Transverse colon (tissue), 4 donors: ENCODE results near the gene SLF2. TPM values are rescaled to one million over a fixed set of nuclear protein-coding genes. Genes with fewer than 3 reads are reported as not detected.

Experiments
- DNase-seq: peaks from one replicate; pipeline ENCODE4 v3.0.0-alpha.2; 2019
- H3K27ac ChIP-seq, 4 donors: fragments of 200-600 bp; sonication (generic); 2 replicates each; pipeline ENCODE4 v1.5.1; 2016 to 2018; ENCODE audit warnings: inconsistent platforms in 4 of 4
- H3K27me3 ChIP-seq: fragments of 200-600 bp; sonication (generic); 2 replicates; pipeline ENCODE4 v1.5.1; 2017; ENCODE audit warnings: inconsistent platforms
- H3K36me3 ChIP-seq, 4 donors: fragments of 200-600 bp; sonication (generic); 2 replicates each; pipeline ENCODE4 v1.5.1; 2017 to 2019; ENCODE audit warnings: inconsistent platforms in 4 of 4
- H3K4me1 ChIP-seq, 4 donors: fragments of 200-600 bp; sonication (generic); 2 replicates each; pipeline ENCODE4 v1.5.1; 2017 to 2020; ENCODE audit warnings: inconsistent platforms in 4 of 4
- H3K4me3 ChIP-seq, 4 donors: fragments of 200-600 bp; sonication (generic); 1 replicate in 1 of 4; 2 replicates in 3 of 4; pipeline versions ENCODE4 v1.5.1 to v1.6.1; 2017 to 2019; ENCODE audit warnings: inconsistent platforms in 4 of 4
- H3K9me3 ChIP-seq, 2 donors: fragments of 200-600 bp; sonication (generic); 2 replicates each; pipeline ENCODE4 v1.5.1; 2017 to 2019; ENCODE audit warnings: inconsistent platforms in 2 of 2
- EP300 ChIP-seq: sonication (generic); formaldehyde crosslinking; IDR thresholded peaks from one replicate; pipeline ENCODE4 v1.6.1; 2017; ENCODE audit warnings: antibody characterized with exemption, low read depth
- POLR2A ChIP-seq: fragments of 450-650 bp; IDR thresholded peaks from one replicate; pipeline ENCODE4 v1.6.1; 2016; ENCODE audit warnings: antibody characterized with exemption, mild to moderate bottlenecking, moderate library complexity
- POLR2AphosphoS5 ChIP-seq, 3 donors: sonication (generic); formaldehyde crosslinking; IDR thresholded peaks; one replicate each; pipeline ENCODE4 v1.6.1; 2016; ENCODE audit warnings: antibody characterized with exemption in 3 of 3
- WGBS, 2 donors: methylation state at CpG; one replicate each; pipeline ENCODE4 v1.1.5; 2018; ENCODE audit warnings: low coverage in 1 of 2; 5-methylcytosine and 5-hydroxymethylcytosine counted together
- in situ Hi-C, 4 donors: fragments of 200-750 bp; cut with MboI; loops; one replicate each; pipeline versions ENCODE4 v1.15.0 to v1.15.1; 2017; ENCODE audit warnings: low sequenced_read_pairs in 3 of 4, low pct_ligation_motif_present in 1 of 4, low pct_unique_long_range_greater_than_20kb in 1 of 4
- intact Hi-C: fragments of 100-400 bp; cut with DNase I; formaldehyde crosslinking; loops from one replicate; pipeline ENCODE4 v1.15.1; 2023; ENCODE audit warnings: low total_unique reads
- total RNA-seq, 4 donors: library from RNA; depleted of rRNA; stranded (reverse); fragments of >200 nt; gene quantifications; one replicate each; pipeline ENCODE4 v1.1.0, GENCODE V29; 2016
- TF ChIP-seq, protein P1 (sequence below), 5 experiments: fragments of 200-600 bp in 3 of 5; fragments of 450-650 bp in 2 of 5; sonication (generic) in 3 of 5; IDR thresholded peaks; 1 replicate in 2 of 5; 2 replicates in 3 of 5; pipeline ENCODE4 v1.5.1; 2016 to 2017; ENCODE audit warnings: antibody characterized with exemption in 5 of 5, inconsistent platforms in 3 of 5, mild to moderate bottlenecking in 2 of 5, moderate library complexity in 1 of 5

Gene SLF2
- total RNA-seq, 4 donors from 2014 or later = 25.4 to 55.1 (median 33.1) TPM

DNA sequence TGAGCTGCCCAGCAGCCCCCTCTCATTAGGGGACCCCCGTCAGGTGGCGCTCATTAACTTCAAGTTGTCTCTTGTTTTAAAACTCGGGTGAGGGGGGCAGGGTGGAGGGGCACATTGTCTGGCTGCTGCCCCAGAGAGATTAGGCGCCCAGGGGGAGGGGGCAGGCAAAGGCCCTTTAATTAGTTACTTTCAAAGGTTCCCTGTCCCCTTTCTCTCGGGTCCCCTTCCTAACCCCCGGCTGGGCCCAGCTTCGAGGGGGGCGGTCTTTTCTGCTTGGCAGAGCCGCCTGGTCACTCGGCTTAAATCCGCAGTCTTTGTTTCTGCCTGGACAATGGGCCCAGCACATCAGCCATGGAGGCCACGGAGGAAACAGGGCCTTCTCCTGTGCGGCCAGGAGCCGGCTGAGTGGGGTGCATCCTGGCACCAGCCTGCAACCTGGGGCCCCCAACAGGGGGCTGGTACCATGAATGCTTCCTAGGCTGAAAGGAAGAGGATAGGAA is 38.9 kb upstream of the SLF2 start:
- in situ Hi-C loops (loop anchor here in 3 of 4 donors (10.0 to 25.0 kb wide), 2 partner anchors 309 to 312 kb away; no protein-coding TSS in a partner anchor), intact Hi-C loops (no loop called here)
- no peaks in the 10 kb centered on the region for H3K36me3 ChIP-seq
- H3K27ac ChIP-seq = no peak overlapping the region
- H3K4me3 ChIP-seq = no peak overlapping the region
- peaks cover 17% of the 10 kb centered on the region for H3K27me3 ChIP-seq
- DNase-seq = no peak
- H3K4me1 ChIP-seq = peaks cover 0 to 17% (median 6%) of the 10 kb centered on the region in 4 donors
- no peaks in the 10 kb centered on the region for H3K9me3 ChIP-seq
- TF ChIP-seq POLR2AphosphoS5 (IDR thresholded peaks at IDR 0.05) = no peak
- TF ChIP-seq, protein P1, sequence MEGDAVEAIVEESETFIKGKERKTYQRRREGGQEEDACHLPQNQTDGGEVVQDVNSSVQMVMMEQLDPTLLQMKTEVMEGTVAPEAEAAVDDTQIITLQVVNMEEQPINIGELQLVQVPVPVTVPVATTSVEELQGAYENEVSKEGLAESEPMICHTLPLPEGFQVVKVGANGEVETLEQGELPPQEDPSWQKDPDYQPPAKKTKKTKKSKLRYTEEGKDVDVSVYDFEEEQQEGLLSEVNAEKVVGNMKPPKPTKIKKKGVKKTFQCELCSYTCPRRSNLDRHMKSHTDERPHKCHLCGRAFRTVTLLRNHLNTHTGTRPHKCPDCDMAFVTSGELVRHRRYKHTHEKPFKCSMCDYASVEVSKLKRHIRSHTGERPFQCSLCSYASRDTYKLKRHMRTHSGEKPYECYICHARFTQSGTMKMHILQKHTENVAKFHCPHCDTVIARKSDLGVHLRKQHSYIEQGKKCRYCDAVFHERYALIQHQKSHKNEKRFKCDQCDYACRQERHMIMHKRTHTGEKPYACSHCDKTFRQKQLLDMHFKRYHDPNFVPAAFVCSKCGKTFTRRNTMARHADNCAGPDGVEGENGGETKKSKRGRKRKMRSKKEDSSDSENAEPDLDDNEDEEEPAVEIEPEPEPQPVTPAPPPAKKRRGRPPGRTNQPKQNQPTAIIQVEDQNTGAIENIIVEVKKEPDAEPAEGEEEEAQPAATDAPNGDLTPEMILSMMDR (IDR thresholded peaks at IDR 0.05) = no peak
- TF ChIP-seq POLR2A = no peak
- TF ChIP-seq EP300 = no peak
- WGBS, 2 donors = 79 to 100% methylated on average over 1 to 14 of the region's 14 CpGs

DNA sequence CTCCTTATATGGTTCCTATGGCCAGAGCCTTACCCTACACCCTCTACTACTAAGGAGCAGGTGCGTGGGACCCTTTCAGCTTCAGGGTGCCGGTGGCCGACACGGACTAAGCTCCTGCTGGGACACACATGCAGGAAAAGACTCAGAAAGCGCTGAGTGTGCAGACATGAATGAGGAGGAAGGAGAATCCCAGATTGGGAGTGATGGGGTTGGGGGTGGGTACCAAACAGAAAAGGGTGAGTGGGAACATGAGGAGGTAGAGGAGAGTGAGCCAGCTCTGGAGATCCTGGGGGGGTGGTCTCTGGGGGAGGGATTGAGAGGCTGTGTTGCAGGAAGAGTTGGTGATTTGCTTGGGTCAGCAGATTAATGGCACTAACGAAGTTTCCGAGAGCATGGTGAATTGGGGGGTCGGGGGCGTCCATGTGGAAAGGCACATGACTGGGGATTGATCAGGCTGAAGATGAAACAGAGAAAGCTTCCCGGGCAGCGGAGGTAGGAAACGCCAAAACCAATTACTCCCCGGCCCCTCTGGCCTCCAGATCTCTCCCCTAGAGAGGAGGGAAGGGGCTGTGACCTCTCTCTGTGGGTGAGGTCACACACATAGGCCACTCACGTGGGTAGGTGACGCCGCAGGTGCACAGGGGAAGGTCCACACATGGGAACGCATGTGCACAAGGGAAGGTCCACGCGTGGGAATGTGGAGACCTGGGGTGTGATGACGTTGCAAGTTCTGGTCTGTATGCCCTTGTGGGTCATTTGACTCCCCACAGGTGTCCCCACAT is 37.9 kb upstream of the SLF2 start:
- in situ Hi-C loops (loop anchor here in 3 of 4 donors (10.0 to 25.0 kb wide), 2 partner anchors 310 to 313 kb away; no protein-coding TSS in a partner anchor), intact Hi-C loops (no loop called here)
- Histone ChIP-seq H3K4me3 (no peak overlapping the region), H3K4me1 (peaks cover 0 to 17% (median 6%) of the 10 kb centered on the region in 4 donors), H3K9me3 (no peaks in the 10 kb centered on the region), H3K27ac (no peak overlapping the region), H3K27me3 (peaks cover 17% of the 10 kb centered on the region), H3K36me3 (no peaks in the 10 kb centered on the region)
- TF ChIP-seq EP300 (no peak), POLR2A (no peak), POLR2AphosphoS5 (IDR thresholded peaks at IDR 0.05) (no peak)
- TF ChIP-seq, protein P1 (IDR thresholded peaks at IDR 0.05) = no peak
- no peak for DNase-seq
- WGBS, 2 donors = 75% methylated on average over 3 to 20 of the region's 20 CpGs

DNA sequence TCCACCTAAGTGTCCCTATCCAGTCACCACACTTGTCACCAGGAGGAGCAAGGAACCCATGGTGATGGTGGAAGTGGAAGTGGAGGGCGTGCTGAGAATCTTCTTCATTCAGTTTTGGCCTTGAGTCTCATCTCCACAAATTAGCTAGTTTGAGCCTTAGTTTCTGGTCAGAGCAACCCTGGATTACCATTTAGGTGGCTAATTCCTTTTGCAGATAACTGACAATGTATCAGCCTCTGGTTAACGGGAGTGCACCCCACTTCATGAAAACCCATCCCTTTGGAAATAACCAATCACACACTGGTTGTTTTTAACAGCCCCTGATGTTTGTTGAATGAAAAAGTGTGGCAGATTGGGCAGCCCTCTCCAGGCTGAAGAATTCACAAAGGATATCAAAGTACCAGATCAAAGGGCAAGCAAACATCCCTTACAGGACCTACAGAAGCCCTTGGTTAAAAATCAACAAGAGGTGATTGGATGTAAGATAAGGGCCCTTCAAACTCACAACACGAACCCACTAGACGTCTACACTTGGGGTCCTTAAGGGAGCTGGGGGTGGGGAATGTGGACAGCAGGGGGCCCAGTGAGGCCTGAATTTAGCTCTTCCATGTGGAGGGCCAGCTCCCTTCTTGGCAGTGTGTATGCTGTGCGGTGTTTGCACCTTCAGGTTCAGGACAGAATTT is 37.1 kb upstream of the SLF2 start:
- no peak overlapping the region for H3K27ac ChIP-seq
- H3K9me3 ChIP-seq = no peaks in the 10 kb centered on the region
- 48% methylated on average over 2 to 5 of the region's 5 CpGs for WGBS, 2 donors
- peaks cover 0 to 17% (median 6%) of the 10 kb centered on the region in 4 donors for H3K4me1 ChIP-seq
- no peak for DNase-seq
- H3K27me3 ChIP-seq = peaks cover 17% of the 10 kb centered on the region
- in situ Hi-C loops = loop anchor here in 2 of 4 donors (10.0 kb wide), 1 partner anchor 311 kb away; no protein-coding TSS in a partner anchor
- TF ChIP-seq POLR2A (no peak), POLR2AphosphoS5 (IDR thresholded peaks at IDR 0.05) (no peak)
- no peaks in the 10 kb centered on the region for H3K36me3 ChIP-seq
- intact Hi-C loops = no loop called here
- H3K4me3 ChIP-seq = no peak overlapping the region

DNA sequence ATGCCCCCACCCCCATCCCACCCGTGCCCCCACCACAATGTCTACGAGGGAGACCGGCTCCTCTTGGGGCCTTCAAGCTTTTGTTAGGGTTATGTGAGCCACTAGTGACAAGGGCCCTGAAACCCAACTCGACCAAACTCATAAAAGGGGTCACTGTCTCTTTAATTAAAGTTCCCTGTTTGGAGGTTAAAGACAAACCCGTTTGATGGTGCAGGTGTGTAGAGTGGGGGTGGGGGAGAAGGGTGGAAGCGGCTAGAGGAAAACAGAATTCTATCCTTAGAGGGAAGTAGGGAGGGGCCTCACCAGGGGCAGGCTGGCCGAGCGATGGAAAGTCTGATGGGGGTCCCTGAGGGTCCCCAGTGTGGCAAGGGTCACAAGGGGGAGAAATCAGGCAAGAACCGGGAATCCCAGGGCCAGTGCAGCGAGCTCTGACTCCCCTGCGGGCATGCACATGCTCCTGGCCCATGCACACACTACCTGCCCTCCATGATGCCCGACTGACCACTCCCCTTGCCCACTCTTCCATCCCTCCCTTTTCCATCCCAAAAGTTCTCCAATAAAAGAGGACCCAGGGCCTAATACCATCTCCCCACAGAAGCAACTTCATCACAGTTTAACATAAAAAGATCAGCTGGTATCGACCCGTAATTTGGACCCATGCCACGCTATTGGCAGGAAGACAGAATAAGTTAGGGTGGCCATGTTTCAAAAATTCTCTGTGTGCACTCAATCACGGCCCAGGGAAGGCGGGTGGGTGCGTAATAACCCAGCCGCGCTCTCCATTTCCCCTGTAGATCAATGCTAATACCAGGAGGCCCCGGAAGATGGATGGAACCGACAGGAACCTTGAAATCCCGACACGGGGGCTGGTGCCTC is 35.9 kb upstream of the SLF2 start:
- Histone ChIP-seq H3K36me3 (no peaks in the 10 kb centered on the region), H3K27me3 (peaks cover 17% of the 10 kb centered on the region), H3K4me3 (no peak overlapping the region), H3K4me1 (peaks cover 0 to 17% (median 6%) of the 10 kb centered on the region in 4 donors), H3K9me3 (no peaks in the 10 kb centered on the region), H3K27ac (no peak overlapping the region)
- intact Hi-C loops = no loop called here
- DNase-seq = no peak
- TF ChIP-seq POLR2AphosphoS5 (IDR thresholded peaks at IDR 0.05) (no peak), POLR2A (no peak), EP300 (no peak)
- TF ChIP-seq, protein P1 (IDR thresholded peaks at IDR 0.05) = no peak
- in situ Hi-C loops = loop anchor here in 2 of 4 donors (10.0 kb wide), 1 partner anchor 312 kb away; no protein-coding TSS in a partner anchor
- WGBS, 2 donors = 50 to 54% methylated on average over 13 to 24 of the region's 24 CpGs
